IMR-90 (cell line): ENCODE data around the gene FAM162A. TPM values are rescaled to one million over a fixed set of nuclear protein-coding genes. Genes with fewer than 3 reads are reported as not detected.

Source experiments
- ATAC-seq: fragments of 200-7000 bp; cut with Tn5 transposase; 2 replicates; pipeline ENCODE4 v1.9.1; 2020; ENCODE audit warnings: low read depth, mild to moderate bottlenecking, moderate library complexity
- BruUV-seq: library from RNA; stranded (reverse); fragments of 400-500 nt; replicated peaks from 2 replicates; lab custom pipeline; 2021; lab: Mats Ljungman, UMichigan
- CTCF ChIA-PET: fragments of 300-600 bp; formaldehyde crosslinking; extraction: SDS; loops from one replicate; lab custom pipeline; 2021; ENCODE audit warnings: antibody characterized with exemption; lab: Yijun Ruan, JAX
- POLR2A ChIA-PET: fragments of 300-600 bp; sonication (Branson Sonifier 250); formaldehyde crosslinking; loops from one replicate; lab custom pipeline; 2022; ENCODE audit warnings: antibody characterized with exemption; ENCODE audit not compliant: unreplicated experiment; lab: Charles Lee
- DNase-seq: peaks from one replicate; pipeline ENCODE4 v3.0.0; 2013
- H2AFZ ChIP-seq: replicated peaks from 2 replicates; pipeline ENCODE3; 2013; ENCODE audit warnings: low read length, mild to moderate bottlenecking; ENCODE audit not compliant: poor library complexity
- H2AK5ac ChIP-seq: 2 replicates; pipeline ENCODE4 v1.6.1; 2013; ENCODE audit warnings: low read depth, low read length, inconsistent platforms
- H2AK9ac ChIP-seq: replicated peaks from 2 replicates; pipeline ENCODE3; 2013; ENCODE audit warnings: mild to moderate bottlenecking, low read depth, low read length, moderate library complexity; ENCODE audit not compliant: poor library complexity
- H2BK120ac ChIP-seq: 2 replicates; pipeline ENCODE4 v1.6.1; 2013; ENCODE audit warnings: low read depth, low read length, inconsistent platforms
- H2BK15ac ChIP-seq: 3 replicates; pipeline ENCODE4 v1.6.1; 2013; ENCODE audit warnings: low read depth, low read length, inconsistent platforms
- H2BK20ac ChIP-seq: 2 replicates; pipeline ENCODE4 v1.6.1; 2013; ENCODE audit warnings: low read depth, mild to moderate bottlenecking, inconsistent platforms, low read length, moderate library complexity
- H2BK5ac ChIP-seq: 2 replicates; pipeline ENCODE4 v1.6.1; 2013; ENCODE audit warnings: mild to moderate bottlenecking, low read depth, low read length, inconsistent platforms; ENCODE audit not compliant: poor library complexity, severe bottlenecking
- H3K14ac ChIP-seq: replicated peaks from 2 replicates; pipeline ENCODE4 v1.6.1; 2013; ENCODE audit warnings: low read depth, low read length, inconsistent platforms
- H3K18ac ChIP-seq: 2 replicates; pipeline ENCODE4 v1.6.1; 2013; ENCODE audit warnings: low read depth, low read length, control low read depth
- H3K23ac ChIP-seq: 2 replicates; pipeline ENCODE4 v1.6.1; 2013; ENCODE audit warnings: low read depth, low read length, inconsistent platforms
- H3K27ac ChIP-seq: 2 replicates; pipeline ENCODE4 v1.5.1; 2013; ENCODE audit warnings: mild to moderate bottlenecking, control low read depth, low read length; ENCODE audit not compliant: insufficient read depth
- H3K27me3 ChIP-seq: 2 replicates; pipeline ENCODE4 v1.6.1; 2013; ENCODE audit warnings: low read length; ENCODE audit not compliant: control insufficient read depth, insufficient read depth
- H3K36me3 ChIP-seq: 2 replicates; pipeline ENCODE4 v1.6.1; 2013; ENCODE audit warnings: low read length, mixed read lengths; ENCODE audit not compliant: control insufficient read depth, insufficient read depth
- H3K4ac ChIP-seq: 2 replicates; pipeline ENCODE4 v1.6.1; 2013; ENCODE audit warnings: low read depth, low read length, inconsistent platforms
- H3K4me1 ChIP-seq: 2 replicates; pipeline ENCODE4 v1.6.1; 2013; ENCODE audit warnings: low read length, mixed read lengths; ENCODE audit not compliant: control insufficient read depth, insufficient read depth
- H3K4me2 ChIP-seq: 2 replicates; pipeline ENCODE4 v1.6.1; 2013; ENCODE audit warnings: low read depth, mild to moderate bottlenecking, control low read depth, low read length, moderate library complexity
- H3K4me3 ChIP-seq: 2 replicates; pipeline ENCODE4 v1.5.1; 2013; ENCODE audit warnings: low read depth, mild to moderate bottlenecking, control low read depth, low read length, moderate library complexity; ENCODE audit not compliant: insufficient read depth
- H3K56ac ChIP-seq: 2 replicates; pipeline ENCODE4 v1.6.1; 2013; ENCODE audit warnings: low read length, inconsistent platforms; ENCODE audit not compliant: insufficient read depth; ENCODE audit errors: extremely low read depth
- H3K79me1 ChIP-seq, 2 experiments: 2 replicates each; pipeline ENCODE4 v1.6.1; 2013; ENCODE audit warnings: low read length in 2 of 2, inconsistent platforms in 1 of 2, low read depth in 1 of 2
- H3K9ac ChIP-seq: 2 replicates; pipeline ENCODE4 v1.6.1; 2013; ENCODE audit warnings: low read depth, low read length, control low read depth
- H3K9me1 ChIP-seq: 2 replicates; pipeline ENCODE4 v1.6.1; 2013; ENCODE audit warnings: low read length, inconsistent platforms; ENCODE audit not compliant: insufficient read depth
- H3K9me3 ChIP-seq: 2 replicates; pipeline ENCODE4 v1.6.1; 2013; ENCODE audit warnings: low read length; ENCODE audit not compliant: control insufficient read depth, insufficient read depth
- H4K20me1 ChIP-seq: 2 replicates; pipeline ENCODE4 v1.6.1; 2013; ENCODE audit warnings: low read length, inconsistent platforms; ENCODE audit not compliant: insufficient read depth
- H4K5ac ChIP-seq: 2 replicates; pipeline ENCODE4 v1.6.1; 2013; ENCODE audit warnings: mild to moderate bottlenecking, low read depth, low read length, control low read depth
- H4K8ac ChIP-seq, 2 experiments: 2 replicates each; pipeline ENCODE4 v1.6.1; 2013; ENCODE audit warnings: low read depth in 2 of 2, low read length in 2 of 2, control low read depth in 1 of 2, inconsistent platforms in 1 of 2
- H4K91ac ChIP-seq: 2 replicates; pipeline ENCODE4 v1.6.1; 2013; ENCODE audit warnings: low read depth, low read length, inconsistent platforms; ENCODE audit not compliant: insufficient read depth
- NFE2L2 ChIP-seq: fragments of 150-350 bp; IDR thresholded peaks from 2 replicates; pipeline ENCODE4 v1.6.1; 2016; ENCODE audit warnings: low read depth, mild to moderate bottlenecking, low read length
- POLR2A ChIP-seq: IDR thresholded peaks from 2 replicates; pipeline ENCODE4 v1.6.1; 2012; ENCODE audit warnings: mild to moderate bottlenecking, low read depth, low read length
- SMC3 ChIP-seq: fragments of 150-350 bp; IDR thresholded peaks from 2 replicates; pipeline ENCODE4 v1.6.1; 2016; ENCODE audit warnings: low read depth, mild to moderate bottlenecking, antibody characterized with exemption, low read length, moderate library complexity
- WGBS, 2 experiments: methylation state at CpG; one replicate each; pipeline versions ENCODE4 v1.1.5 to v1.1.7; 2013; ENCODE audit warnings: missing lambda C conversion rate in 2 of 2; ENCODE audit not compliant: insufficient read length in 1 of 2; ENCODE audit errors: extremely low coverage in 2 of 2; 5-methylcytosine and 5-hydroxymethylcytosine counted together
- dilution Hi-C: fragments of 300-500 bp; cut with HindIII; formaldehyde crosslinking; loops from one replicate; pipeline ENCODE4 v1.14.3; 2018; ENCODE audit warnings: low sequenced_read_pairs; ENCODE audit not compliant: unreplicated experiment
- in situ Hi-C: fragments of 300-500 bp; cut with MboI; formaldehyde crosslinking; loops from 3 replicates; pipeline ENCODE4 v1.14.3; 2019; ENCODE audit warnings: low sequenced_read_pairs, inconsistent platforms, mixed read lengths
- intact Hi-C: fragments of 100-400 bp; cut with micrococcal nuclease; formaldehyde crosslinking; loops from 2 replicates; pipeline ENCODE4 v1.10.0; 2022
- polyA plus RNA-seq, 3 experiments: library from polyadenylated mRNA; depleted of rRNA; stranded (reverse); fragments of >200 nt; gene quantifications; 2 replicates each; pipeline ENCODE4 v1.2.3, GENCODE V29; 2012; ENCODE audit warnings: low replicate concordance in 1 of 3
- total RNA-seq: library from RNA; depleted of rRNA; stranded (reverse); fragments of >200 nt; gene quantifications from 2 replicates; pipeline ENCODE4 v1.2.3, GENCODE V29; 2012

The FAM162A gene
- total and polyA plus RNA-seq, 2 of the 4 experiments (the other 2 are of a cell fraction) = 33.9 to 66.8 TPM

- no peak for ATAC-seq
- in situ Hi-C loops = loop anchor here (10.0 kb wide), 1 partner anchor 276 kb away; no protein-coding TSS in a partner anchor
- no peak for DNase-seq
- Histone ChIP-seq H4K91ac (no peak overlapping the region), H3K9me1 (no peaks in the 10 kb centered on the region), H2BK15ac (no peak overlapping the region), H3K9ac (no peak overlapping the region), H2BK120ac (no peak overlapping the region), H3K56ac (no peak overlapping the region), H2AK9ac (no peak overlapping the region), H2BK20ac (no peak overlapping the region), H3K9me3 (no peaks in the 10 kb centered on the region), H3K4me3 (no peak overlapping the region), H3K4me1 (peaks cover 4% of the 10 kb centered on the region), H4K20me1 (no peaks in the 10 kb centered on the region), H3K4ac (no peak overlapping the region), H3K18ac (no peak overlapping the region), H3K27me3 (no peaks in the 10 kb centered on the region), H2AK5ac (no peak overlapping the region), H3K79me1 (no peaks in the 10 kb centered on the region; a peak in 2 of 4 replicates), H3K4me2 (no peak overlapping the region), H2AFZ (no peak overlapping the region), H3K36me3 (peaks cover 3% of the 10 kb centered on the region), H3K23ac (no peak overlapping the region), H3K14ac (no peak overlapping the region), H4K8ac (no peak overlapping the region), H2BK5ac (no peak overlapping the region), H4K5ac (no peak overlapping the region), H3K27ac (no peak overlapping the region)
- BruUV-seq = no TSS peak
- dilution Hi-C loops = no loop called here
- WGBS, 2 experiments = 100% methylated on average over 1 of the region's 2 CpGs; no CpG with 5 or more reads in 1 of the 2 experiments
- ChIA-PET POLR2A (no interaction called here), CTCF (no interaction called here)
- intact Hi-C loops = no loop called here
- no peak for TF ChIP-seq NFE2L2
- no peak for TF ChIP-seq POLR2A
- no peak for TF ChIP-seq SMC3
Measured at GRCh38 chr3:122398920-122399319, 14.9 kb downstream of the FAM162A start.
